ENCODE measurements around the gene OR2J1. TPM values are rescaled to one million over a fixed set of nuclear protein-coding genes. Genes with fewer than 3 reads are reported as not detected.

The OR2J1 gene
- total RNA-seq, 6 donors from 2014 or later, result 0.49 TPM; not detected in 5

DNA sequence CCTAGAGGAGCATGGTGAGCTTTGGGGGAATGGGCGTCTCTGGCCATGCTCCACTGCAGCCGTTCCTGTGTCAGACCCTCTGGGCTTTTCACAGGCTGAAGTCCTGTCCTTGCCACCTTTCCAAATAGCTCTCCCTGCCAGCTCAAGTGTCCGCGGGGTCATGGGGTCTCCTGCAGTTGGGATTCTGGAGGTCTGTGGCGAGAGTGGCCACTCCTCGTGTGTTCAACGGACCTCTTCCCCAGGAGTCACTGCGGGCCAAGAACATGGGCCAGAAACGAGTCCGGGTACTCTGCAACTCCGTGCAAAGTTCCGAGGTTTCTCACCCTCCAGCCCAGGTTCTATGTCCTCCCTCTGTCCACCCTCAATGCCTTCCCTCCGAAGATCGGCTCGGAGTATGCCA is 16.8 kb upstream of the OR2J1 start:
- DNase-seq (peak in 1 of 2 donors; percentile 6), ATAC-seq (ENCODE audit: low FRiP score in 2 of 2) (no peak)
- H3K9me3 ChIP-seq, result no peaks in the 10 kb centered on the region
- no peak overlapping the region for H3K27ac ChIP-seq
- no peaks in the 10 kb centered on the region for H3K4me1 ChIP-seq
- H3K27me3 ChIP-seq, result no peaks in the 10 kb centered on the region
- no peaks in the 10 kb centered on the region for H3K36me3 ChIP-seq
- TF ChIP-seq POLR2A (IDR thresholded peaks at IDR 0.05) (no peak), EP300 (IDR thresholded peaks at IDR 0.05) (no peak), POLR2AphosphoS5 (IDR thresholded peaks at IDR 0.05) (no peak)
- TF ChIP-seq, protein P1, sequence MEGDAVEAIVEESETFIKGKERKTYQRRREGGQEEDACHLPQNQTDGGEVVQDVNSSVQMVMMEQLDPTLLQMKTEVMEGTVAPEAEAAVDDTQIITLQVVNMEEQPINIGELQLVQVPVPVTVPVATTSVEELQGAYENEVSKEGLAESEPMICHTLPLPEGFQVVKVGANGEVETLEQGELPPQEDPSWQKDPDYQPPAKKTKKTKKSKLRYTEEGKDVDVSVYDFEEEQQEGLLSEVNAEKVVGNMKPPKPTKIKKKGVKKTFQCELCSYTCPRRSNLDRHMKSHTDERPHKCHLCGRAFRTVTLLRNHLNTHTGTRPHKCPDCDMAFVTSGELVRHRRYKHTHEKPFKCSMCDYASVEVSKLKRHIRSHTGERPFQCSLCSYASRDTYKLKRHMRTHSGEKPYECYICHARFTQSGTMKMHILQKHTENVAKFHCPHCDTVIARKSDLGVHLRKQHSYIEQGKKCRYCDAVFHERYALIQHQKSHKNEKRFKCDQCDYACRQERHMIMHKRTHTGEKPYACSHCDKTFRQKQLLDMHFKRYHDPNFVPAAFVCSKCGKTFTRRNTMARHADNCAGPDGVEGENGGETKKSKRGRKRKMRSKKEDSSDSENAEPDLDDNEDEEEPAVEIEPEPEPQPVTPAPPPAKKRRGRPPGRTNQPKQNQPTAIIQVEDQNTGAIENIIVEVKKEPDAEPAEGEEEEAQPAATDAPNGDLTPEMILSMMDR (IDR thresholded peaks at IDR 0.05), result no peak
- WGBS, 2 donors, result 89 to 92% methylated on average over 8 to 15 of the region's 15 CpGs
- no peak overlapping the region for H3K4me3 ChIP-seq

DNA sequence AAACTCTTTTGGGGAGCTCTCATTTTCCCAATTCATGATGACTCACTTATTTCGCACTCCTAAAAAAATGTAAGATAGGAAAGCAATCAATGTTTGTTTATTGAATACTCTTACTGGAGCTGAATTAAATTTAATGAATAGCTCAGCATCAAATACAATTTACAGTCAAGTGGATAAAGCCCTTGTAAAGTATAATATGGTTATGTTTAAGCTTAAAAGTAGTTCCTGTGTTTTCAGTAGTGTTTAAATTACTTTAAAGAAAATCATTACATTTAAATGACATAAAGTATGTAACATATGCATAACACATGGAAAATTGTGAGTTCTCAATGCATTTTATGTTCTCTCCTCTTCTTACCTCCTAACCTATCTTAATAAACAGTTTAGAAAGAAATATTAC is 12.1 kb upstream of the OR2J1 start, which contains the start of gene OR2B3:
Gene OR2B3 (minus strand): TSS at position 101 of the 400 bp plus-strand sequence. CDS start 65 bp downstream, at position 36.
- no peak for DNase-seq
- no peak within 1 kb of the TSS for H3K27ac ChIP-seq
- H3K4me3 ChIP-seq, result no peak within 1 kb of the TSS
- no peaks in the 10 kb centered on the region for H3K4me1 ChIP-seq
- WGBS, 2 donors, result 86 to 94% methylated on average over 1 of the region's 1 CpG
- H3K36me3 ChIP-seq, result no peaks in the 10 kb centered on the region
- no peak for ATAC-seq (ENCODE audit: low FRiP score in 2 of 2)
- TF ChIP-seq EP300 (IDR thresholded peaks at IDR 0.05) (no peak), POLR2A (IDR thresholded peaks at IDR 0.05) (no peak), POLR2AphosphoS5 (IDR thresholded peaks at IDR 0.05) (no peak)
- TF ChIP-seq, protein P1 (IDR thresholded peaks at IDR 0.05), result no peak
- H3K27me3 ChIP-seq, result no peaks in the 10 kb centered on the region
- H3K9me3 ChIP-seq, result no peaks in the 10 kb centered on the region

DNA sequence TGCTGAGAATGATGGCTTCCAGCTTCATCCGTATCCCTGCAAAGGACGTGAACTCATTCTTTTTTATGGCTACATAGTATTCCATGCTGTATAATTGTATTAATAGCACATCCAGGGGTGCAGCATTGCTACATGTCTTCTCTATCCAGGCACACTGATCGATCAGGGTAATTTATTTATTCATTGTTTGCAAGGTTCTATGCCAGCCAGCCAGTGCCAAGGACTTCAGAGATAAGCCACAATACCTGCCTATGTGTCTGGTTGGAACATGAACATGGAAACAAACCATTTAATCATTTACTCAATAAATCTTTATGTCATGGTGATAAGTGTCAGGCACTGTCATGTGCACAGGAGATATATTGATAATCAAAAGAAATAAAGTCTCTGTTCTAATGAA is 6.3 kb upstream of the OR2J1 start:
- no peaks in the 10 kb centered on the region for H3K4me1 ChIP-seq
- no peaks in the 10 kb centered on the region for H3K36me3 ChIP-seq
- no peak overlapping the region for H3K27ac ChIP-seq
- H3K9me3 ChIP-seq, result no peaks in the 10 kb centered on the region
- 87 to 90% methylated on average over 3 of the region's 3 CpGs for WGBS, 2 donors
- DNase-seq, result no peak
- H3K27me3 ChIP-seq, result no peaks in the 10 kb centered on the region
- no peak overlapping the region for H3K4me3 ChIP-seq
- TF ChIP-seq POLR2AphosphoS5 (IDR thresholded peaks at IDR 0.05) (no peak), POLR2A (IDR thresholded peaks at IDR 0.05) (no peak), EP300 (IDR thresholded peaks at IDR 0.05) (no peak)
- TF ChIP-seq, protein P1 (IDR thresholded peaks at IDR 0.05), result no peak
- no peak for ATAC-seq (ENCODE audit: low FRiP score in 2 of 2)

DNA sequence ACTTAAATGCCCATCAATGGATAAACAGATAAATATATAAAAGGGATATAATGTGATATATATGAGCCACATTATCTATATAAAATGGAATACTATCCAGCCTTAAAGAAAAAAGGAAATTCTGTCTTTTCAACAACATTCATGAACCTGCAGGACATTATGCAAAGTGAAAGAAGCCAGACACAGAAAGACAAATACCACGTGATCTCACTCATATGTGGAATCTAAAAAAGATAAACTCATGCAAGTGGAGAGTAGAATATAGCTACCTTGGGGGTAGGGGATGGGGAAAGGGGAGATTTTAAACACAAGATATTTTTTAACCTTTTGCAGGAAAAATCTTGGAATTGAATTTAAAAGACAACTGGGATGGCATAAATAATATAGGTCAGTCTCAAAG is 1.5 kb upstream of the OR2J1 start:
- 70 to 71% methylated on average over 1 of the region's 1 CpG for WGBS, 2 donors
- TF ChIP-seq EP300 (IDR thresholded peaks at IDR 0.05), result no peak
- TF ChIP-seq, protein P1 (IDR thresholded peaks at IDR 0.05), result no peak
- TF ChIP-seq POLR2A (IDR thresholded peaks at IDR 0.05), result no peak
- TF ChIP-seq POLR2AphosphoS5 (IDR thresholded peaks at IDR 0.05), result no peak

DNA sequence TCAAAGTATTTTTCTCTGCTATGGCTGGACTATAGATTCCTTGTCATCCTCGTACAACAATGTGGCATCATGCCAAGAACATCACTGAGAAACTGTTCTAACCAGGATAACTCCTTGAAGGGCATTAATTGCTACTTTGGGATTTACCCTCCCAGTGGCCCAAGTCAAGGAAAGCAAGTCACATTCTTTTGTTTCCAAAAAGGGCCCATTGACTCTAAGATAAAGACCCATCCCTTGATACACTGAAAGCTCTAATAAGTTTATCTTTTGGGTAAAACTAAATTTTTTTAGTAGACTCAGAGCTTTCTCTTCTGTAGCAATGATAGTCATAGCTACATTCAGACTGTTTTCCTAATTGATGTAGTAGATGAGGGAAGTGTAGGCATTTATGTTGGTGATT is 8.5 kb downstream of the OR2J1 start, which contains the start of gene OR2J3:
Gene OR2J3 (plus strand): TSS at position 301 of the 400 bp plus-strand sequence. CDS start 3,833 bp downstream, outside the sequence.
- Histone ChIP-seq H3K36me3 (no peaks in the 10 kb centered on the region), H3K4me3 (no peak within 1 kb of the TSS), H3K27me3 (no peaks in the 10 kb centered on the region), H3K27ac (no peak within 1 kb of the TSS), H3K4me1 (no peaks in the 10 kb centered on the region), H3K9me3 (no peaks in the 10 kb centered on the region)
- no peak for TF ChIP-seq POLR2A (IDR thresholded peaks at IDR 0.05)
- TF ChIP-seq POLR2AphosphoS5 (IDR thresholded peaks at IDR 0.05), result no peak
- no peak for TF ChIP-seq EP300 (IDR thresholded peaks at IDR 0.05)
- TF ChIP-seq, protein P1 (IDR thresholded peaks at IDR 0.05), result no peak
- 29 to 45% methylated on average over 1 of the region's 1 CpG for WGBS, 2 donors
- DNase-seq (no peak), ATAC-seq (ENCODE audit: low FRiP score in 2 of 2) (no peak)

More for the DNA sequence above, 1.5 kb upstream of the OR2J1 start:
- H3K27me3 ChIP-seq, result no peaks in the 10 kb centered on the region
- DNase-seq (no peak), ATAC-seq (ENCODE audit: low FRiP score in 2 of 2) (no peak)
- H3K9me3 ChIP-seq, result no peaks in the 10 kb centered on the region
- no peaks in the 10 kb centered on the region for H3K36me3 ChIP-seq
- H3K4me1 ChIP-seq, result no peaks in the 10 kb centered on the region
- no peak overlapping the region for H3K4me3 ChIP-seq
- H3K27ac ChIP-seq, result no peak overlapping the region
